Mononuclear cell (primary cell): ENCODE data around the gene OR5AU1. TPM values are rescaled to one million over a fixed set of nuclear protein-coding genes. Genes with fewer than 3 reads are reported as not detected.

Experiments
- H3K27me3 ChIP-seq: 2 replicates; pipeline ENCODE4 v1.6.0; 2011; ENCODE audit warnings: low read length, control low read depth; ENCODE audit not compliant: insufficient read depth
- H3K4me1 ChIP-seq: 2 replicates; pipeline ENCODE4 v1.5.1; 2011; ENCODE audit warnings: mild to moderate bottlenecking, low read length, control low read depth; ENCODE audit not compliant: insufficient read depth
- H3K4me3 ChIP-seq: 2 replicates; pipeline ENCODE4 v1.5.1; 2011; ENCODE audit warnings: mild to moderate bottlenecking, low read length, moderate library complexity
- H3K9me3 ChIP-seq: 2 replicates; pipeline ENCODE4 v1.5.1; 2011; ENCODE audit warnings: low read depth, mild to moderate bottlenecking, control low read depth, low read length
- total RNA-seq: library from RNA; depleted of rRNA; stranded (reverse); fragments of >200 nt; gene quantifications from one replicate; pipeline ENCODE4 v1.2.3, GENCODE V29; 2012

Gene OR5AU1
- not detected for total RNA-seq

- Histone ChIP-seq H3K27me3 (peaks cover 5% of the 10 kb centered on the region), H3K9me3 (no peaks in the 10 kb centered on the region), H3K4me1 (no peaks in the 10 kb centered on the region), H3K4me3 (no peak within 1 kb of the TSS)
Observed at GRCh38 chr14:21155963-21156362, at the start of gene OR5AU1. OR5AU1 (minus strand) TSS chr14:21156063; CDS start chr14:21155872, 191 bp downstream.

- Histone ChIP-seq H3K27me3 (no peaks in the 10 kb centered on the region), H3K4me3 (no peak overlapping the region), H3K4me1 (no peaks in the 10 kb centered on the region), H3K9me3 (no peaks in the 10 kb centered on the region)
Observed at GRCh38 chr14:21205026-21205677, 49.3 kb upstream of the OR5AU1 start.

- no peaks in the 10 kb centered on the region for H3K4me1 ChIP-seq
- no peaks in the 10 kb centered on the region for H3K27me3 ChIP-seq
- no peaks in the 10 kb centered on the region for H3K9me3 ChIP-seq
- H3K4me3 ChIP-seq = no peak overlapping the region
Observed at GRCh38 chr14:21204167-21205025, 48.5 kb upstream of the OR5AU1 start.

- Histone ChIP-seq H3K4me1 (no peaks in the 10 kb centered on the region), H3K27me3 (no peaks in the 10 kb centered on the region), H3K4me3 (no peak overlapping the region), H3K9me3 (no peaks in the 10 kb centered on the region)
Observed at GRCh38 chr14:21203470-21204166, 47.8 kb upstream of the OR5AU1 start.

- no peaks in the 10 kb centered on the region for H3K4me1 ChIP-seq
- no peak overlapping the region for H3K4me3 ChIP-seq
- no peaks in the 10 kb centered on the region for H3K27me3 ChIP-seq
- no peaks in the 10 kb centered on the region for H3K9me3 ChIP-seq
Observed at GRCh38 chr14:21202463-21203358, 46.8 kb upstream of the OR5AU1 start.

- H3K4me3 ChIP-seq = no peak overlapping the region
- H3K4me1 ChIP-seq = no peaks in the 10 kb centered on the region
- no peaks in the 10 kb centered on the region for H3K9me3 ChIP-seq
- H3K27me3 ChIP-seq = no peaks in the 10 kb centered on the region
Observed at GRCh38 chr14:21201732-21202462, 46.0 kb upstream of the OR5AU1 start.

GRCh38 chr14:21200752-21201461 lies 45.0 kb upstream of the OR5AU1 start:
- H3K9me3 ChIP-seq = no peaks in the 10 kb centered on the region
- H3K4me3 ChIP-seq = no peak overlapping the region
- H3K4me1 ChIP-seq = no peaks in the 10 kb centered on the region
- H3K27me3 ChIP-seq = no peaks in the 10 kb centered on the region

- Histone ChIP-seq H3K4me3 (no peak overlapping the region), H3K9me3 (no peaks in the 10 kb centered on the region), H3K4me1 (no peaks in the 10 kb centered on the region), H3K27me3 (no peaks in the 10 kb centered on the region)
Observed at GRCh38 chr14:21199611-21200560, 44.0 kb upstream of the OR5AU1 start.

GRCh38 chr14:21197418-21198205 lies 41.7 kb upstream of the OR5AU1 start:
- Histone ChIP-seq H3K4me3 (no peak overlapping the region), H3K4me1 (peaks cover 2% of the 10 kb centered on the region), H3K27me3 (no peaks in the 10 kb centered on the region), H3K9me3 (no peaks in the 10 kb centered on the region)

- Histone ChIP-seq H3K27me3 (no peaks in the 10 kb centered on the region), H3K4me1 (peaks cover 17% of the 10 kb centered on the region), H3K4me3 (no peak overlapping the region), H3K9me3 (no peaks in the 10 kb centered on the region)
Observed at GRCh38 chr14:21194597-21194996, 38.7 kb upstream of the OR5AU1 start.

GRCh38 chr14:21192875-21193535 lies 37.1 kb upstream of the OR5AU1 start:
- Histone ChIP-seq H3K4me3 (no peak overlapping the region), H3K27me3 (no peaks in the 10 kb centered on the region), H3K9me3 (no peaks in the 10 kb centered on the region), H3K4me1 (peaks cover 17% of the 10 kb centered on the region)

- Histone ChIP-seq H3K4me3 (no peak overlapping the region), H3K4me1 (peaks cover 17% of the 10 kb centered on the region), H3K9me3 (no peaks in the 10 kb centered on the region), H3K27me3 (no peaks in the 10 kb centered on the region)
Observed at GRCh38 chr14:21192447-21192822, 36.6 kb upstream of the OR5AU1 start.
